Natural killer cell (primary cell): Measurements from ENCODE around the gene S1PR4. TPM values are rescaled to one million over a fixed set of nuclear protein-coding genes. Genes with fewer than 3 reads are reported as not detected.

Experiments
- ATAC-seq, 3 donors: fragments of 150-1000 bp in 2 of 3; fragments of 200-7000 bp in 1 of 3; cut with Tn5 transposase; 1 replicate in 1 of 3; 2 replicates in 2 of 3; pipeline ENCODE4 v1.10.0; 2021; ENCODE audit warnings: mild to moderate bottlenecking in 2 of 3, moderate library complexity in 2 of 3
- DNase-seq, 2 donors: peaks; one replicate each; pipeline versions ENCODE4 v3.0.0 to v3.0.0-alpha.2; 2013 to 2021; ENCODE audit warnings: mixed read lengths in 1 of 2
- H3K27ac ChIP-seq: one replicate; pipeline ENCODE4 v1.5.1; 2013; ENCODE audit warnings: mild to moderate bottlenecking, low read length
- H3K27me3 ChIP-seq: one replicate; pipeline ENCODE4 v1.6.1; 2013; ENCODE audit warnings: low read length; ENCODE audit not compliant: control insufficient read depth, insufficient read depth
- H3K36me3 ChIP-seq: one replicate; pipeline ENCODE4 v1.6.1; 2013; ENCODE audit warnings: low read length; ENCODE audit not compliant: control insufficient read depth, insufficient read depth
- H3K4me1 ChIP-seq: one replicate; pipeline ENCODE4 v1.6.1; 2013; ENCODE audit warnings: low read length; ENCODE audit not compliant: control insufficient read depth, insufficient read depth
- H3K4me3 ChIP-seq: one replicate; pipeline ENCODE4 v1.5.1; 2013; ENCODE audit warnings: low read length
- H3K9me3 ChIP-seq: one replicate; pipeline ENCODE4 v1.6.1; 2013; ENCODE audit warnings: low read length; ENCODE audit not compliant: control insufficient read depth, insufficient read depth
- H3K27ac Mint-ChIP-seq, 2 donors: one replicate each; pipeline ENCODE4 v1.8.0; 2022; ENCODE audit warnings: mild to moderate bottlenecking in 2 of 2, mixed read lengths in 2 of 2, moderate library complexity in 1 of 2
- H3K27me3 Mint-ChIP-seq, 2 donors: one replicate each; pipeline ENCODE4 v1.8.0; 2022; ENCODE audit warnings: low read depth in 2 of 2, mixed read lengths in 2 of 2
- H3K36me3 Mint-ChIP-seq: one replicate; pipeline ENCODE4 v1.8.0; 2022; ENCODE audit warnings: mixed read lengths
- H3K4me1 Mint-ChIP-seq, 2 donors: one replicate each; pipeline ENCODE4 v1.8.0; 2022; ENCODE audit warnings: mixed read lengths in 2 of 2
- H3K4me3 Mint-ChIP-seq: one replicate; pipeline ENCODE4 v1.8.0; 2022; ENCODE audit warnings: mild to moderate bottlenecking, moderate library complexity, mixed read lengths
- H3K9me3 Mint-ChIP-seq, 2 donors: one replicate each; pipeline ENCODE4 v1.8.0; 2022; ENCODE audit warnings: mixed read lengths in 2 of 2
- CTCF ChIP-seq: fragments of 200-600 bp; IDR thresholded peaks from one replicate; pipeline ENCODE4 v1.8.0; 2022; ENCODE audit warnings: antibody characterized with exemption
- WGBS: methylation state at CpG from one replicate; pipeline ENCODE4 v1.1.7; 2013; ENCODE audit warnings: missing lambda C conversion rate; ENCODE audit not compliant: insufficient coverage; 5-methylcytosine and 5-hydroxymethylcytosine counted together
- intact Hi-C: fragments of 100-400 bp; cut with micrococcal nuclease; formaldehyde crosslinking; loops from one replicate; pipeline ENCODE4 v1.14.2; 2022
- total RNA-seq, 4 donors: library from RNA; stranded (reverse); fragments of 120-200 nt in 1 of 4; gene quantifications; one replicate each; pipeline versions ENCODE4 v1.2.3 to v1.2.4, GENCODE V29; 2013 to 2022

Gene S1PR4
- total RNA-seq, 3 donors from 2014 or later (not counting 1 experiment from before 2014, with no cell fraction given) = 37.1 to 60.4 (median 51.7) TPM

DNA sequence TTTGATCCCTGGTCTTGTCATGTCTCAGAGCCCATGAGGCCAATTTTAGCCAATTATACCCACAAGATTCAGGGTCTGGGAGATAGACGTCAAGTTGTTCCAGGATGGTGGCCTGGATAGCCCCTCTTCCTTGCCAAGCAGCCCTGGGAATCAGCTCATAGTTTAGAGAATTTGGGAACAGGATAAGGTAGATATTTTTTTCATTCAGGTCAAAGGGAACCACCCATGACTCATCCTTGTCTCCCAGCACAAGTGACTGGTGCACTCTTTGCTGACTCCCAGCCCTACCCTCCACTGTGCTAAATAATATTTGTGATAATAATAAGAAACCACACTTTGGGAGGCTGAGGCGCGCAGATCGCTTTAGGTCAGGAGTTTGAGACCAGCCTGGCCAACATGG is 17.1 kb upstream of the S1PR4 start:
- Mint-ChIP-seq H3K27me3 (no peaks in the 10 kb centered on the region), H3K4me3 (no peak overlapping the region), H3K36me3 (no peaks in the 10 kb centered on the region), H3K27ac (no peak overlapping the region), H3K4me1 (peaks cover 5 to 12% of the 10 kb centered on the region in 2 donors), H3K9me3 (peaks cover 0 to 2% of the 10 kb centered on the region in 2 donors)
- WGBS = 98% methylated on average over 4 of the region's 4 CpGs
- ATAC-seq (no peak), DNase-seq (no peak)
- Histone ChIP-seq H3K9me3 (no peaks in the 10 kb centered on the region), H3K27me3 (no peaks in the 10 kb centered on the region), H3K36me3 (no peaks in the 10 kb centered on the region), H3K4me1 (peaks cover 29% of the 10 kb centered on the region), H3K27ac (no peak overlapping the region), H3K4me3 (no peak overlapping the region)
- intact Hi-C loops = loop anchor here (5.0 kb wide), 1 partner anchor 84 kb away; no protein-coding TSS in a partner anchor
- no peak for TF ChIP-seq CTCF

DNA sequence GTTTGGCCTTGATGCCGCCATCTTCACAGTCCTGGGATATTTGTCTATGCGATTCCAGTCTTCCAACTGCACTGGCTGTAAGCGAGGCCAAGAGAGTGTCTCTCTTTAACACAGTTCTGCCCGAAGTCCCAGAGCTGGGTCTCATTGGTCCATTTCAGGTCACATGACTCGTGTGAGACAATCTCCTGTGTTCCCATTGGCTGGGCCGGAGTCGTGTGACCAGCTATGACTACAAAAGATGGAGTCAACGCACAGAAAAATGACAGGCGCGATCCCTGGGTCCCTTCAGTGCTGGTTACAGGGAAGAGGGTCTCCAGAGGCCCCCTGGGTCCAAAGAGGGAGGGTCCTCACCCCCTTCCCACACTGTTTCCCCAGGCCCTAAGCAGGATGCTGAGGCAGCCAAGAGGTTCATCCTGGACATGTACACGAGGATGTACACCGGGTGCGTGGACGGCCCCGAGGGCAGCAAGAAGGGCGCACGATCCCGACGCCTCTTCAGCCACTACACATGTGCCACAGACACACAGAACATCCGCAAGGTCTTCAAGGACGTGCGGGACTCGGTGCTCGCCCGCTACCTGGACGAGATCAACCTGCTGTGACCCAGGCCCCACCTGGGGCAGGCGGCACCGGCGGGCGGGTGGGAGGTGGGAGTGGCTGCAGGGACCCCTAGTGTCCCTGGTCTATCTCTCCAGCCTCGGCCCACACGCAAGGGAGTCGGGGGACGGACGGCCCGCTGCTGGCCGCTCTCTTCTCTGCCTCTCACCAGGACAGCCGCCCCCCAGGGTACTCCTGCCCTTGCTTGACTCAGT is 15.9 kb upstream of the S1PR4 start:
- H3K27me3 Mint-ChIP-seq = no peaks in the 10 kb centered on the region
- no peaks in the 10 kb centered on the region for H3K36me3 Mint-ChIP-seq
- H3K4me1 Mint-ChIP-seq = peaks cover 5 to 12% of the 10 kb centered on the region in 2 donors
- no peaks in the 10 kb centered on the region for H3K27me3 ChIP-seq
- H3K4me3 ChIP-seq = no peak overlapping the region
- ATAC-seq = no peak
- H3K36me3 ChIP-seq = no peaks in the 10 kb centered on the region
- intact Hi-C loops = loop anchor here (1.0 to 5.0 kb wide), 3 partner anchors 33 to 200 kb away; no protein-coding TSS in a partner anchor
- WGBS = 87% methylated on average over 38 of the region's 38 CpGs
- H3K9me3 ChIP-seq = no peaks in the 10 kb centered on the region
- H3K27ac Mint-ChIP-seq = peak overlapping the region in 1 of 2 donors; percentile 38
- no peak overlapping the region for H3K27ac ChIP-seq
- no peak for TF ChIP-seq CTCF
- H3K4me3 Mint-ChIP-seq = no peak overlapping the region
- H3K4me1 ChIP-seq = peaks cover 29% of the 10 kb centered on the region
- H3K9me3 Mint-ChIP-seq = peaks cover 0 to 2% of the 10 kb centered on the region in 2 donors
- DNase-seq = peak in 1 of 2 donors; percentile 45

DNA sequence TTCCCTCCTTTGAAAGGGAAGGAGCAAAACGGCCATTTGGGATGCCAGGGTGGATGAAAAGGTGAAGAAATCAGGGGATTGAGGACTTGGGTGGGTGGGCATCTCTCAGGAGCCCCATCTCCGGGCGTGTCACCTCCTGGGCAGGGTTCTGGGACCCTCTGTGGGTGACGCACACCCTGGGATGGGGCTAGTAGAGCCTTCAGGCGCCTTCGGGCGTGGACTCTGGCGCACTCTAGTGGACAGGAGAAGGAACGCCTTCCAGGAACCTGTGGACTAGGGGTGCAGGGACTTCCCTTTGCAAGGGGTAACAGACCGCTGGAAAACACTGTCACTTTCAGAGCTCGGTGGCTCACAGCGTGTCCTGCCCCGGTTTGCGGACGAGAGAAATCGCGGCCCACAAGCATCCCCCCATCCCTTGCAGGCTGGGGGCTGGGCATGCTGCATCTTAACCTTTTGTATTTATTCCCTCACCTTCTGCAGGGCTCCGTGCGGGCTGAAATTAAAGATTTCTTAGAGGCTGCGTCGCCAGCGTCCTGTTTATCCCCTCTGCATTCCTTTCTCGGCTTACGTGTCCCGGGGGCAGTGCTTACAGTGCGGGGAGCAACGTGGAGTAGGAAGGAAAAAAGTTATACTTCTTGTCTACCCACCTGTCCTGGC is 15.2 kb upstream of the S1PR4 start:
- peak; percentile 98 for TF ChIP-seq CTCF
- whole genome bisulfite sequencing = 49% methylated on average over 27 of the region's 27 CpGs
- no peaks in the 10 kb centered on the region for H3K9me3 ChIP-seq
- ATAC-seq = peak; percentile 79 to 92 (median 86)
- H3K36me3 ChIP-seq = no peaks in the 10 kb centered on the region
- intact Hi-C loops = loop anchor here (1.0 to 5.0 kb wide), 3 partner anchors 34 to 201 kb away; no protein-coding TSS in a partner anchor
- Mint-ChIP-seq H3K27ac (peak overlapping the region in 1 of 2 donors; percentile 38), H3K27me3 (no peaks in the 10 kb centered on the region), H3K4me1 (peaks cover 5 to 12% of the 10 kb centered on the region in 2 donors), H3K36me3 (no peaks in the 10 kb centered on the region), H3K4me3 (no peak overlapping the region), H3K9me3 (peaks cover 0 to 2% of the 10 kb centered on the region in 2 donors)
- H3K27ac ChIP-seq = no peak overlapping the region
- H3K4me3 ChIP-seq = no peak overlapping the region
- peak; percentile 54 to 88 for DNase-seq
- peaks cover 29% of the 10 kb centered on the region for H3K4me1 ChIP-seq
- no peaks in the 10 kb centered on the region for H3K27me3 ChIP-seq
